Vagina (tissue), 2 donors: ENCODE data around the gene DIO1.

Source experiments
- CTCF ChIP-seq, 3 experiments: fragments of 450-650 bp in 2 of 3; fragments of 200-600 bp in 1 of 3; sonication (generic) in 1 of 3; IDR thresholded peaks; one replicate each; pipeline ENCODE4 v1.5.1; 2017 to 2019; ENCODE audit warnings: antibody characterized with exemption in 3 of 3, mild to moderate bottlenecking in 2 of 3, moderate library complexity in 2 of 3
- POLR2AphosphoS5 ChIP-seq, 2 donors: sonication (generic); formaldehyde crosslinking; IDR thresholded peaks; one replicate each; pipeline ENCODE4 v1.9.0; 2017; ENCODE audit warnings: antibody characterized with exemption in 2 of 2, mild to moderate bottlenecking in 2 of 2, low read depth in 1 of 2; ENCODE audit not compliant: insufficient read depth in 1 of 2

GRCh38 chr1:53948291-53948690 is 54.3 kb downstream of the DIO1 start:
- TF ChIP-seq CTCF (IDR thresholded peaks at IDR 0.05) (no peak), POLR2AphosphoS5 (IDR thresholded peaks at IDR 0.05; ENCODE audit: insufficient read depth in 1 of 2, low read depth in 1 of 2) (no peak)
